ENCODE results near the gene FOXJ3.

FOXJ3 gene

DNA sequence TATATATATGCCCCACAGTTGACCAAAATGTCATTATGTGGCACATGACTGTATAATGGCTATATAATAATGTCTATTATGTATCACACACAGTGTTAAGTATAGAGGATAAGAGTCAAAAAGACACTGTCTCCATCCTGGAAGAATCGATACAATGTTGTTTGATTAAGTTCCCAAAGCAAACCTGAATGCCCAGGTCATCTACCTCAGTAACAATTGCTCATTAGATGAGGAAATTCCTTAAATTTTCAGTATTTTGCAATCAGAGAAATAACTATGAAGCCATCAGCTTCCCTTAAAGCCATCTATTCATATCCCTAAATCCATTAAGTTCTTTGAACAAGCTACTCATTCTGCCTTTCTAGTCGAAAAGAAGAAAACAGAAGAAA is 10.0 kb downstream of the FOXJ3 start:
- no peak for FAIRE-seq
- TF ChIP-seq, protein P1, sequence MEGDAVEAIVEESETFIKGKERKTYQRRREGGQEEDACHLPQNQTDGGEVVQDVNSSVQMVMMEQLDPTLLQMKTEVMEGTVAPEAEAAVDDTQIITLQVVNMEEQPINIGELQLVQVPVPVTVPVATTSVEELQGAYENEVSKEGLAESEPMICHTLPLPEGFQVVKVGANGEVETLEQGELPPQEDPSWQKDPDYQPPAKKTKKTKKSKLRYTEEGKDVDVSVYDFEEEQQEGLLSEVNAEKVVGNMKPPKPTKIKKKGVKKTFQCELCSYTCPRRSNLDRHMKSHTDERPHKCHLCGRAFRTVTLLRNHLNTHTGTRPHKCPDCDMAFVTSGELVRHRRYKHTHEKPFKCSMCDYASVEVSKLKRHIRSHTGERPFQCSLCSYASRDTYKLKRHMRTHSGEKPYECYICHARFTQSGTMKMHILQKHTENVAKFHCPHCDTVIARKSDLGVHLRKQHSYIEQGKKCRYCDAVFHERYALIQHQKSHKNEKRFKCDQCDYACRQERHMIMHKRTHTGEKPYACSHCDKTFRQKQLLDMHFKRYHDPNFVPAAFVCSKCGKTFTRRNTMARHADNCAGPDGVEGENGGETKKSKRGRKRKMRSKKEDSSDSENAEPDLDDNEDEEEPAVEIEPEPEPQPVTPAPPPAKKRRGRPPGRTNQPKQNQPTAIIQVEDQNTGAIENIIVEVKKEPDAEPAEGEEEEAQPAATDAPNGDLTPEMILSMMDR (IDR thresholded peaks at IDR 0.05; ENCODE audit: insufficient read depth, missing control alignments): no peak
- no peak for DNase-seq (ENCODE audit: insufficient read length, low spot score)

DNA sequence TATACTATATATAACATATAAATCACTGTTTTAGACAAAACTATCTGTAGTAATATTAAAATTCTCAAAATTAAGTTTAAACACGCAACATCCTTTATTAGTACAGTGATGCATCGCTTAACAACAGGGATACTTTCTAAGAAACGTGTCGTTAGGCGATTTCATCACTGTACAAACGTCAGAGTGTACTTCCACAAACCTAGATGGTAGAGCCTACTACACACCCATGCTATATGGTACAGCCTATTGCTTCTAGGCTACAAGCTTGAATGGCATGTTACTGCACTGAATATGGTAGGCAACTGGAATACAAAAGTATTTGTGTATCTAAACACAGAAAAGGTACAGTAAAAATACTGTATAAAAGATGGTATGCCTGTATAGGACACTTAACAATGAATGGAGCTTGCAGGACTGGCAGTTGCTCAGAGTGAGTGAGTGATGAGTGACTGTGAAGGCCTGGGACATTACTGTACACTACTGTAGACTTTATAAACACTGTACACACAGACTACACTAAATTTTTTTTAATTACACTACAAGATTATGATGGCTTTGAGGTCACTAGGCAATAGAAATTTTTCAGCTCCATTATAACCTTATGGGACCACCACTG is 10.5 kb downstream of the FOXJ3 start:
- no peak for DNase-seq (ENCODE audit: insufficient read length, low spot score)
- TF ChIP-seq, protein P1 (IDR thresholded peaks at IDR 0.05; ENCODE audit: insufficient read depth, missing control alignments): no peak
- peak; percentile 70 for FAIRE-seq

DNA sequence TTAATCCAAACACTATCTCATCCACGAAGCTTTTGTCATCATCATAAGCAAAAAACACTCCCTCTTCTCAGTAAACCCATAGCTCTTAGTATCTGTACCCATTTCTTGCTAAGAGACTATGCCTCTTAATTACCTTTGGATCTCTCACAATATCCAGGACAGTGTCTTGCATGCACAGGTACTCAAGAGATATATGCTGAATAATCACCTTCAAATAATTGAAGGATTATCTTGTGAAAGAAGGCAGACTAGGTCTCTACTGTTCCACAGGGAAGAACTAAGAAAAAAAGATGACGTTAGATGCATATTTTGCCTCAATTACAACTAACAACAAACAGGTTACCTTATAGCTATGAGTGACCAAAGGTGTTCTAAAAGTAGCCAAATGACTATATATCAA is 11.5 kb downstream of the FOXJ3 start:
- FAIRE-seq (no peak), DNase-seq (ENCODE audit: insufficient read length, low spot score) (no peak)
- TF ChIP-seq, protein P1 (IDR thresholded peaks at IDR 0.05; ENCODE audit: insufficient read depth, missing control alignments): no peak

DNA sequence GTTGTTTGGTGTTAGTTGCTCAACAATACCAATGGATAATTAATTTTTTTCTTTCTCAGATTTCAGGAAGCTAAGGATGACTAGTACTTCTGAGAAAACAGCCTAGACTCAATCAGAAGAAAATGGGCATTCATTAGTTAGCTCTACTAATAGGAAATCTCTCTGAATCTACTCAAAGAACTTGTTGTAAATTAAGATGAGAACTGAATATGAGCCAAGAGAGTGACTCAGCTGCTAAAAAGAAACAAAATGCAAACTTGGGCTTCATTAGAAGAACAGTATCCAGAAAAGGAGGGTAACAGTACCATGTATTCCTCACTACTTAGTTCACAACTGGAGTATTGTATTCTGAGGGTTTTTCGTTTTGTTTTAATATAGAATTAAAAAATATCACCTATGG is 12.5 kb downstream of the FOXJ3 start:
- TF ChIP-seq, protein P1 (IDR thresholded peaks at IDR 0.05; ENCODE audit: insufficient read depth, missing control alignments): no peak
- no peak for DNase-seq (ENCODE audit: insufficient read length, low spot score)
- FAIRE-seq: no peak

DNA sequence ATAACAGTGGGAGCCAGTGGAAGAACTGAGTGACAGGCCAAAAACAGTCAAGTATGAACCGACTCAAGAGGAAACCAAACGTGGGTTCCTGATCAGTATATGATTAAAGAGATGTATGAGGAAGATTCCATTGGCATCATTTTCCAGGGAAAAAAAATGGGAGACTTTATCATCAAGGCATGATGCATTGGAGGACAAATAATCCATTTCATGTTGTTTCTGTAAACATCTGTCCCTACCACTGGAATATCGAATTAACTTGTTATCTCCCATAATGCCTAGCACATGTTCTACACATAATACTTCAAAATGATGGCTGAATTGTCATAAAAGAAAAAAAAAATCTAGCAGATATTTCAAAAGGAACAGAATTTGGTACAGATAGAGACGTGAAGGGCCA is 13.3 kb downstream of the FOXJ3 start:
- FAIRE-seq (no peak), DNase-seq (ENCODE audit: insufficient read length, low spot score) (no peak)
- TF ChIP-seq, protein P1 (IDR thresholded peaks at IDR 0.05; ENCODE audit: insufficient read depth, missing control alignments): no peak

DNA sequence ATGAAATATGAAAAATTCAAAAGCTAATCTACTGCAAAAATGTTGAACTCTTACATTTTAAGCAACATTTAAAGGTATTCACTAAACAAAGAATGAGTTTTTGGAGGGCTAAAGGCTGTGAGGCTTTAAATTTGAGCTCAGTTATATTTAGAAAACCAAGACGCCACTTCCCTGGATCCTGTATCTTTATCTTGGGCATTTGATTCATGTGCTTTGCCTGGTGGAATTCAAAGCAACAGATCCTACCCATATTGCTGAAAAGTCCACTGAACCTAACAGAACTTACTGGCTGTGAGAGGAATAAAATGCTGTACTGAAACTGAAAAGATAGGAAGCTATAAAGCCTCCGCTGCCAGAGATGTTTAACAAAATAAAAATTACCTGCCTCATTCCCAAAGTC is 14.3 kb downstream of the FOXJ3 start:
- FAIRE-seq: no peak
- DNase-seq (ENCODE audit: insufficient read length, low spot score): no peak
- TF ChIP-seq, protein P1 (IDR thresholded peaks at IDR 0.05; ENCODE audit: insufficient read depth, missing control alignments): no peak

DNA sequence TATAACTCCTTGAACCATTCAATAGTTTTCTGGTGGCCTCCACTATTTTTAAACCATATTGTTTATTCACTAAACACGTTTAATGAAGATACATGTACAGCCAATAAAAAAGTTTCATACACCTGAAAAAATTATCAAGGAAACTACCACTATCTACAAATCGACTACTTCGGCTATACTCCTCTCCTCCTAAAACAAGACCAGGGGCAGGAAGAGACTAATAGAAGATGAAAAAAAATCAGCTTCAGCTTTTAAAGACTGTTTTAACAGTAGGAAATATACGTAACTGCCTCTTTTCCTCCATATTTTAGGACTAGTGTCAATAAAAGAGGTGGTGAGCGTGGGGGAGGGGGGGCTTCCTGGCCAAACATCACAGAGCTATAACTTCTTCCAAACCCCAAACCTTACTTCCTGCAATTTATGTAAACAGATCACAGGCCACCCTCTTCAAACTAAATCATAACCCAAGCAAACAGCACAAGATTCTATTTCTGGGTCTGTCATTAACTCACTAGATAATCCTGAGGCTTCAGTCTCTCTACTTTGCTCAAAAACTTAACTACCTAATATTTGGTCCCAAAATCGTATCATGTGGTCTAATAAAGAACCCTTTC is 15.1 kb downstream of the FOXJ3 start:
- FAIRE-seq: no peak
- DNase-seq (ENCODE audit: insufficient read length, low spot score): no peak
- TF ChIP-seq, protein P1 (IDR thresholded peaks at IDR 0.05; ENCODE audit: insufficient read depth, missing control alignments): no peak
